HG03103 (cell line): ENCODE measurements around the gene SLC6A4.
"Not testable (repeated sequence)": the region's sequence is repeated elsewhere in the genome, so short reads cannot be mapped to it uniquely, and the experiment has no call there.

Experiments used
- ATAC-seq: cut with Tn5 transposase; IDR thresholded peaks from one replicate; pipeline ENCODE4 v1.9.1; 2021; ENCODE audit warnings: low read depth; ENCODE audit not compliant: unreplicated experiment

SLC6A4 gene

DNA sequence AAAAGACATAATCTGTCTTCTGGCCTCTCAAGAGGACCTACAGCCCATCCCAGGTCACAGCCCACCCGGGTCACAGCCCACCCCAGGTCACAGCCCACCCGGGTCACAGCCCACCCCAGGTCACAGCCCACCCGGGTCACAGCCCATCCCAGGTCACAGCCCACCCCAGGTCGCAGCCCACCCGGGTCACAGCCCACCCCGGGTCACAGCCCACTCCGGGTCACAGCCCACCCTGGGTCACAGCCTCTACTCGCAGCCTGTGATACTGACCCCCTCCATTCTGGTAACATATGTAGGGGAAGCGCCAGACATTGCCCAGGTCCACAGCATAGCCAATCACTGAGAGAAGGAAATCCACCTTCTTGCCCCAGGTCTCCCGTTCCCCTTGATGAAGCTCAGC, 14.2 kb downstream of the SLC6A4 start:
- no peak for ATAC-seq

DNA sequence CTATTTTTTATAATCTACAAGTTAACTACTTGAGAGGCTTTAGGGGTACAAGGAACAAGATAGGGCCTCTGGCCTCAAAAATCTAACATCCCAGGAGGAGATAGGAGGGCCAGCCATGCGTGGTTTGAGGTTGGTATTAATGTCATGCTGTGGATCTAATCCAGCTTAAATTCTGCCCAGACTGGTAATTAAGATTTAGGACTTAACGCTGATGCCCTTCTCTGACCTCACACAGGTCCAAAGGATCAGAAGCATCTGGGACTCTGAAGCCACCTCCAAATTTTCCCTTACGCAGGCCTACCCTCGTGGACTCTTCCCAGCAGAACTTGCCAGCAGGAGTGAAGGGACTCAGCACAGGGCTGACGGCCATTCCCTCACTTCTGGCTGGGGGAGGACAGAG, 15.1 kb downstream of the SLC6A4 start:
- ATAC-seq = no peak

DNA sequence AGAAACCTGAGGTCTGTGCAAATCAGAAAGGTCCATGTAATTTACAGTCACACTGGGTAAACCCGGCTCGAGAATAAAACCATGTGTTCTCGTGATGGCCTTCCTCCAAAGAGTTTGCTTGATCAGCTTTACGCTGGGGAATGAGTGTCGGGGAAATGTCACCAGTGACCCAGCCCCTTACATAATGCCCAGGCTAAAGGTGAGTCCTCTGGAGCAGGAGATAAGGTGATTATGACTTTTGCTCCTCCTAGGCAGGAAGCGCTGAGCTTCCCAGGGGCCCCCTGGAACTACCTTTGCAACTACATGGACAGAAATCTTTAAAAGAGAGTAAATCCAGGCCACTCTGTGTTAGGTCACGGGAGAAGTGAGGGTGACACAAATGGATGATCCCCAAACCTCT, 15.7 kb downstream of the SLC6A4 start:
- no peak for ATAC-seq

GRCh38 chr17:30219315-30219714, 16.2 kb downstream of the SLC6A4 start:
- no peak for ATAC-seq

- no peak for ATAC-seq
These were observed 16.7 kb downstream of the SLC6A4 start for GRCh38 chr17:30218799-30219198.

GRCh38 chr17:30217746-30218245, 17.7 kb downstream of the SLC6A4 start:
- no peak for ATAC-seq

DNA sequence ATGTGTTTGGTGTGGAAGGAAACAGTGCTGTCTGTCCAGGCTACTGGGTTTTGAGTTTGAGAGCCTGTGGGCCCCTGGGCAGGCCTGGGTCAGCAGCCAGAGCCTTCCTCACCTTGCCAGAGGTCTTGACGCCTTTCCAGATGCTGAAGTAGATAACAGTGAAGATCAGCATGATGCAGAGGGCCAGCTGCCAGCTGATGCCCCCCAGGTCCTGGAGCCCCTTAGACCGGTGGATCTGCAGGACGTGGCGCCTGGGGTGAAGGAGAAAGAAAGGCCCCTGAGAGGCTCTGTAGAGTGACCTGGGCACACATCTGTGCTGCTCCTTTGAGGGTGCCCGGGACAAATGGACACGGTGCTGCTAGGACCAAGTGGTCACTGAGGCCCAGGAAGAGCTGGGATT, 18.4 kb downstream of the SLC6A4 start:
- no peak for ATAC-seq

DNA sequence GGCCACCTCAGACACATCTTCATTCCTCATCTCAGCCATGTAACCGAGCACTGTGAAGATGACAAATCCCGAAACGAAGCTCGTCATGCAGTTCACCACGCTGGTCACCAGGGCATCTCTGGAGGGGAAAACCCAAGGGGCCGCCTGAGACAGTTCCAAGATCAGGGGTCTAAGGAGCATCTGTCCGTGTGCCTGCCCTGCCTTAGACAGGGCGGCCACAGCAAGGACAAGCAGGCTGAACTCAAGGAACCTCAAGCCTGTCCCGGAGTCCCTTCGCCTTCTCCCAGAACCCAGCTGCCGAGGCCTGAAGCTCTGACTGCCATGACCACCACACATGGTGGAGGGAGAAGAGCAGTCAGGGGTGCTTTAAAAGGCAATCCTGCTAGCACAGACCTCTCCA, 22.7 kb downstream of the SLC6A4 start:
- ATAC-seq = peak; percentile 59

DNA sequence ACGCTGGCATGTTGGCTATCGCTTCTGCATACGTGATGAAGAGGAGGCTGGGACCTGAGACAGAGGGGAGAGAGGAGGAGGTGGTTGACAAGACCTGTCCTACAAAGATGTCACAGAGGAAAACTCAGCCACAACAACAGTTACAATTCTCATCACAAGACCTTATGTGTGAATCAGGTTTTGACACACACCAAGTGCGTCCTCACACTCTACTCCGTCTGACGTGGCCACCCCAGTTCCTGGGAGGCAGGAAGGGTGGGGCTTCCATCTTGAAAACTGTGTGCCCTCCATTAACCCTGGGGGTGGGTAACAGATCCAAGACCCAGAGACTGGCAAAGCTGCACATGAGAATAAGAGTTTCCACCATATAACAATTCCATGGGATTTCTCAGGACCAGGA, 24.1 kb downstream of the SLC6A4 start:
- ATAC-seq = no peak

DNA sequence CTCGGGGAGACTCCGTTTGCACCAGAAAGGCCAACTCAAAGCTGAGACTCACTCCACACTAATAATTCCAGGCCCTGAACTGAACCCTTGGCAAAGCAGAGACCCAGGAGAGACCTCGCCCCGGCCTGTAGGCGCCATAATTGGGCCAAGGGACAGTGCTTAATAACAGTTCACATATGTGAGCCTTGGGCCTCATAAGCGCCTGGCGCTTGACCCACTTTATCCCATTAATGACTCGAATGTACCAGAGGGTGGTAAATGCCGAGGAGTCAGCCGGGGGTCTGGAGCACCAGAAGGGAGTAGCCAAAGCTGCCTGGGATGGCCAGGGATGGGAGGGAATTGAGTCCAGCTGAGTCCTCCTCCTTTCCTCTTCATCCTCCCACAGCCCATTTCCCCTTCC, 24.6 kb downstream of the SLC6A4 start:
- no peak for ATAC-seq

DNA sequence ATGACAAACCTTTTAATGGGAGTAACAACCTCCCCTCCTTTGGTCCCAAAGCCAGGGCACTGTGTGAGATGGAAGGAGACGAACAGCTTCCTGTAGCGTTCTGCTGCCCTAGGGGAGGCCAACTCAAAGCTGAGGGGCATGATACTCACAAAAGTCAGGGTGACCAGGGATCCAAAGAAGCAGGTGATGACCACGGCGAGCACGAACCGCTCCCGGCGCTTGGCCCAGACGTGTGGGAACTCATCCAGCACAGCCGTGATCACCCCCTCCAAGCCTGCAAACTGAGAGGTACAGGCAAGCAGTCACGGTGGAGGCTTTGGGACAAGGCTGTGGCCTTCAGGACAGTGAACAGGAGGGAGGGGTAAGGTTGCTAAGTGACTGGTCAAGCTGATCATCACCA, 25.1 kb downstream of the SLC6A4 start:
- no peak for ATAC-seq

- no peak for ATAC-seq
These were observed 25.6 kb downstream of the SLC6A4 start for GRCh38 chr17:30209930-30210329.

DNA sequence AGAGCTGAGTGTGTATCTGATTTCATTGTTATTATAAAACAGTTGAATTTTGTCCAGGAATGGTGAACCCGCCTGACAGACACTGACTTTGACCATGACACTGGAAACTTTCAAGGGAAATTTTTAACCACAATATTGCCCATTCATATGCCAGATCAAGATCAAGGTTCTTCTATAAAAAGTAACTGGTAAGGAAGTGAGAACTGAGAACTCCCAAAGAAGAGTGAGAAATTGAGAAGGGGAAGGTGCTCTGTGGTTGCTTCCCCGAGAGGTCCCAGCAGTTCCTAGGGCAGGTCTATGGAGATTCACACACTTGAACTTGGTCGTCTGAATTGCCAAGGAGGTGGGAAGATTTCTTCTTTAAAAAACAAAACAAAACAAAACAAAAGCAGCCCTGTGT, 27.3 kb downstream of the SLC6A4 start:
- ATAC-seq = no peak

DNA sequence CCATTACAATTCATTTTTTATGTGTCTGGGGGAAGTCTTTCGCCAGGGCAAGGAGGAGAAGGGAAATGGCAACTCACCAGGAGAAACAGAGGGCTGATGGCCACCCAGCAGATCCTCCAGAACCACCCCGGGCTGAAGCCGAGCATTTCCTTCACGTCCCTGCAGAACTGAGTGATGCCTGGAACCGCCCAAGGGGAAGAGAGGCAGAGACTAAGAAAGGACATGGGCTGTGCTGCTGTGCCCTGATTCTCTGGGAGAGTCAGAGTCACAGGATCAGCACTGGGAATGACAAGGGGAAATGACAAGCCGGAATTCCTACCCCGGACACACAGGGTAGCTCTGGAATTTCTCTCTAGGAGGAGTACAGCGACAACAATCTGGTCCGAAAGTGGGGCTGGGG, 27.8 kb downstream of the SLC6A4 start:
- ATAC-seq = no peak

- ATAC-seq = no peak
These were observed 32.0 kb downstream of the SLC6A4 start for GRCh38 chr17:30203471-30203981.

DNA sequence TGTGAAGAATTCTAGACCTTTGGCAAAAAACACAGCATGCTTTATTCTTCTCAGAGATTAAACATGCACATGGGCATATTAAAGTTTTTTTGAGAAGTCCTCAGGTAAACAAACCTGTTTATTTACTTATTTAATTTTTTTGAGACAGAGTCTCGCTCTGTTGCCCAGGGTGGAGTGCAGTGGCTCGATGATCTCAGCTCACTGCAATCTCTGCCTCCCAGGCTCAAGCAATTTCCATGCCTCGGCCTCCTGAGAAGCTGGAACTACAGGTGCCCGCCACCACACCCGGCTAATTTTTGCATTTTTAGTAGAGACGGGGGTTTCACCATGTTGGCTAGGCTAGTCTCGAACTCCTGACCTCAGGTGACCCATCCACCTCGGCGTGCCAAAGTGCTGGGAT, 34.8 kb downstream of the SLC6A4 start:
- ATAC-seq = not testable (repeated sequence)

GRCh38 chr17:30200106-30200505, 35.4 kb downstream of the SLC6A4 start:
- ATAC-seq = no peak

DNA sequence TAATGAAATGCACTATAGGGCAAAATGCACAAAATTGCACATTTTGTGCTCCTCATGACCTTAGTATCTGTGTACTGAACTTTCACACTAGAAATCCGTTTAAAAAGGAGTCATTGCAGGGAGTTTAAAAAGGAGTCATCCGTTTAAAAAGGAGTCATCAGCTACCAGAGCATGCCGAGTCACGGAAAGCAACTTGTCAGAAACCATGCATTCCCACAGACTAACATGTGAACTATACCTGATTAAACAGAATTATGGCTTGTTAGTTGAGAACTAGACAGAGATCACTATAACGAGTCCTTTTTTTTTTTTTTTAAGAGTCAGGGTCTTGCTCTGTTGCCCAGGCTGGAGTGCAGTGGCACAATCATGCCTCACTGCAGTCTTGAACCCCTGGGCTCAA, 35.9 kb downstream of the SLC6A4 start:
- ATAC-seq = no peak

GRCh38 chr17:30197416-30197815, 38.1 kb downstream of the SLC6A4 start:
- no peak for ATAC-seq

DNA sequence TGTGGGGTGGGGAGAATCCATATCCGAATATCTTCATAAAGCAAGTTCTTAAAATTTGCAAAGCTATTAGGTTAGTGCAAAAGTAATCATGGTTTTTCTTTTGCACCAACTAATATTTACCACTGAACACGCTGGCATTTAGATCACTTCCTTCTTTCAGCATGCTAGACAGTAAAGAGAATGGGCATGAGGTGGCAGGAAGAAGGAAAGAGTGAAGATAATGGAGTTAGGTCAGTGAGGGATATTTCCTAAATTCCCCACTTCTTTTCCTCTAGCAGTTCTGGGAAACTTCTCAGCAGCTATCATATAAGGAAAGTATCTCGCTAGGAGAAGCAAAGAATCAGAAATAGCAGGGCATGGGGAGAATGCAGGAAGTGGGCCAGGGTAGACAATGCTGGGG, 39.0 kb downstream of the SLC6A4 start:
- no peak for ATAC-seq

- no peak for ATAC-seq
These were observed 44.4 kb downstream of the SLC6A4 start for GRCh38 chr17:30191072-30191471.

GRCh38 chr17:30188211-30188939, 47.1 kb downstream of the SLC6A4 start:
- no peak for ATAC-seq

- no peak for ATAC-seq
These were observed 47.9 kb downstream of the SLC6A4 start for GRCh38 chr17:30187573-30187972.
